HG02943 (cell line): ENCODE results near the gene MUC3A.
"Not testable (repeated sequence)": the region's sequence is repeated elsewhere in the genome, so short reads cannot be mapped to it uniquely, and the experiment has no call there.

ENCODE experiments used
- ATAC-seq: cut with Tn5 transposase; IDR thresholded peaks from one replicate; pipeline ENCODE4 v1.9.1; 2021; ENCODE audit warnings: mild to moderate bottlenecking, low read depth, moderate library complexity; ENCODE audit not compliant: unreplicated experiment

Gene MUC3A

DNA sequence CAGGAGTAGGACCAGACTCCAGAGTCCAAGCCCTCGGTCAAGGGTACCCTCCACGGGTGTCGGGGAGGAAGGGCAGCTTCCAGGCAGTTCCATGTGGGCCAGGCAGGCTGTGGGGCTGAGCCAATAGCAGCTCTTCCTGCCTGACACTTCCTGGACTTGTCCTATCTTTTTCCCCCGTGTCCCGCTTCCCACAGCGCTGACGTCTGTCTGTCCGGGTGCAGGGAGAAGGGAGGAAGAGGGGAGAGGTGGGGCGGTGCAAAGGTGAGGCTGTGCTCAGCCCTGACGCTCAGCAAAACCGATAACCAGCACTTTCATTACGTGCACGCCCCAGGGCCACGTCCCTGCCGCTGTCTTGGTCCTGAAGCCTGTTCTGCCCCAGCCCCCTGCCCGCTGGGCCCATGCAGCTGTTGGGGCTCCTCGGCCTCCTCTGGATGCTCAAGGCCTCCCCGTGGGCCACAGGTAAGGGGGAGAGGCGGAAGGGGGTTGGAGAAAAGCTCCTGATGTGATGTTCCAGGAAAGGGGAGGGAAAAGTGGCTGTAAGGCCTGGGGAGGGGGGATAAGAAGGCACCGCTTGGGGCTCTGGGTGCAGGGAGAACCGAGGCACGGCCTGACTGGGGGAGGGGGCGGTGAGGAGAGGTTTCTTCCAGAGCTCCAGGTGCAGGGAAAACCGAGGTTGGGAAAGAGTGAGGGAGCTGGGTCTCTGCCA lies at the start of gene MUC3A:
MUC3A (plus strand) TSS at position 308 of the 706 bp plus-strand sequence; CDS start at position 399, 91 bp downstream.
- no peak for ATAC-seq

GRCh38 chr7:100900978-100901377 lies 48.4 kb upstream of the MUC3A start:
- no peak for ATAC-seq

- ATAC-seq, result no peak
These were observed 47.4 kb upstream of the MUC3A start for GRCh38 chr7:100901921-100902332.

GRCh38 chr7:100902638-100903037 lies 46.7 kb upstream of the MUC3A start:
- ATAC-seq, result no peak

DNA sequence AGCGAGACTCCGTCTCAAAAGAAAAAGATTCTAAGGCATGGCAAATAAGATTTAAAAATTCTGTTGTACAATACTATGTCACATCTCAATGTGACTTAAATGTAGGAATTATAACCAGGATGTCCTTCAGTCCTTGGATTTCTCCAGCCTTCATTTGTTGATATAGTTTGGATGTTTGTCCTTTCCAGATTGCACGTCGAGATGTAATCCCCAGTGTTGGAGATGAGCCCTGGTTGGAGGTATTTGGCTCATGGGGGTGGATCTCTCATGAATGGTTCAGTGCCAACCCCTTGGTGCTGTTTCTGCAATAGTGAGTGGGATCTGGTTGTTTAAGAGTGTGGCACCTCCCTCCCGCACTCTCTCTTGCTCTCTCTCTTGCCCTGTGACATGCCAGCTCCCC lies 40.8 kb upstream of the MUC3A start:
- no peak for ATAC-seq

DNA sequence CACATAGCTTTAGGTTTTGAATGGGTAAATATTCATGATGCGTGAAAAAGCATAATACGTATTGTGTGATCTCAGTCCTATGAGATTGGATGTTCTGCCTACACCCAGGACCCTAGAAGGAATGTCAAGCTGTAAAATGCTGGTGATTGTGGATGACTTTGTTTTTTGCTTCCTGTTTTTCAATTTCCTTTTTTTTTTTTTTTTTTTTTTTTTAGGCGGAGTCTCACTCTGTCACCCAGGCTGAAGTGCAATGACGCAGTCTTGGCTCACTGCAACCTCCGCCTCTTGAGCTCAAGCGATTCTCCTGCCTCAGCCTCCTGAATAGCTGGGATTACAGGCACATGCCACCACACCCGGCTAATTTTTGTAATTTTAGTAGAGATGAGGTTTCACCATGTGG lies 38.9 kb upstream of the MUC3A start:
- ATAC-seq, result not testable (repeated sequence)

DNA sequence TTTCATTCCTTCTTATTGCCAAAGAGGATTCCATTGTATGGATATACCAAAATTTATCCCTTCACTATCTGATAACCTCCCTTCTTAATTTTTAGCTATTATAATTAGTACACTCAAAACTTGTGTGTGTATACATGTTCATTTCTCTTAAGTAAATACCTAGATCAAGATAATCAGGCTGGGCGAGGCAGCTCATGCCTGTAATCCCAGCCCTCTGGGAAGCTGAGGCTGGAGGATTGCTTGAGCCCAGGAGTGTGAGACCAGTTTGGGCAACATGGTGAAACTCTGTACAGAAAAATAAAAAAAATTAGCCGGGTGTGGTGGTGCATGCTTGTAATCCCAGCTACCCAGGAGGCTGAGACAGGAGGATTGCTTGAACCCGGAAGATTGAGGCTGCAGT lies 37.9 kb upstream of the MUC3A start:
- no peak for ATAC-seq

GRCh38 chr7:100914208-100914878 lies 35.0 kb upstream of the MUC3A start:
- ATAC-seq, result no peak

DNA sequence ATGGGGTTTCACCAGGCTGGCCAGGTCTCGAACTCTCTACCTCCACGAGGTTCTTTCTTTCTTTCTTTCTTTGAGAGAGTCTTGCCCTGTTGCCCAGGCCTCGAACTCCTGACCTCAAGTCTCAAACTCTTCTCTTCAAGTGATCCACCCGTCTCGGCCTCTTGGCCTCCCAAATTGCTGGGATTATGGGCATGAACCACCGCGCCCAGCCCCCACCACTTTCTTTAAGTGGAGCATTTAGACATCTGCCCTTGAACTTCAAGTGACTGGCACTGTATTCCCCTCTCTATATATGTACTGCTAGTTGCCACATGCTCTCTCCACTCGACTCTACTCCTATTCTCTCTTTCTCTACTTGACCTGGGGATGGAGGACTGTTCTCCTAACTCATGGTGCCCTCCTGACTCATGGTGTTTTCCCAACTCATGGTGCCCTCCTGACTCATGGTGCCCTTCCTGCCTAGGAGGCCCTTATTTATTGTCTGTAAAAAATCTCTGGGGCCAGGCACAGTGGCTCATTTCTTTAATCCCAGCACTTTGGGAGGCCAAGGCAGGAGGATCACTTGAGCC lies 34.4 kb upstream of the MUC3A start:
- ATAC-seq, result no peak

GRCh38 chr7:100919335-100919734 lies 30.0 kb upstream of the MUC3A start:
- not testable (repeated sequence) for ATAC-seq

DNA sequence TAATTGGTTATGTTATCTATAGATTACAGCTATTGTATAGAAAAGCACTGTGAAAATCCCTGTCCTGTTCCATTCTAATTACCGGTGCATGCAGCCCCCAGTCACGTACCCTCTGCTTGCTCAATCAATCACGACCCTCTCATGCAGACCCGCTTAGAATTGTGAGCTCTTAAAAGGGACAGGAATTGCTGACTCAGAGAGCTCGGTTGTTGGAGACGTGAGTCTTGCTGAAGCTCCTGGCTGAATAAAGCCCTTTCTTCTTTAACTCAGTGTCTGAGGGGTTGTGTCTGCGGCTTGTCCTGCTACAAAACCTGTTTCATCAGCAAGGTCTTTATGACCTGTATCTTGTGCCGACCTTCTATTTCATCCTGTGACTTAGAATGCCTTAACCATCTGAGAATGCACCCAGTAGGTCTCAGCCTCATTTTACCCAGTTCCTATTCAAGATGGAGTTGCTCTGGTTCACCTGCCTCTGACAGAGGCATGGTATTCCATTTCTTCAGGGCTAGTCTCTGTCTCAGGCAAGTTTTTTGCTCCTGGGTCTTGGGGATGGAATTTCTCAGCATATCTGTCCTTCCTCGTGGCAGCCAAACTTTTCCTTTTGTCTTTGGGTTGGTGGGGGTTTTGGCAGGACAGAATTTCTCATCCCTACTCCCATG lies 29.4 kb upstream of the MUC3A start:
- not testable (repeated sequence) for ATAC-seq

DNA sequence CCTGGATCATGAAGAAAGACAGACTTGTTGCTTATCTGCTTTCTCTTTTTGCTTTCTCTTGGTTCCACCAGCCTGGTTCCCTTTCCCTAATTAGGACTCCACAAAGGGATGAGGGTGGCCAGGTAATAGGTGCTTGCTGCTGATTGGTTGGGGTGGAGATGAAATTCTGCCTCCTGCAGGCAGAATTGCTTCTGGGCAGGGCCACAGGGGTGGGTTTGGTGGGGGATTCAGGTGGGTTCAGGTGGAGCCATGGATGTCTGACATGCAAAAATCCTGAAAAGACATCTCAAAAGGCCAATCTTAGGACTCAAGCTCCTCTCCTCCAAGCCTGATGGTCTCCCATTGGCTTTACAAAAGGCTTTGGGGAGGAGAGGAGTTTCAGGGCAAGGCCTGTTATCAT lies 28.3 kb upstream of the MUC3A start:
- ATAC-seq, result no peak

- not testable (repeated sequence) for ATAC-seq
These were observed 25.7 kb upstream of the MUC3A start for GRCh38 chr7:100923616-100924015.

DNA sequence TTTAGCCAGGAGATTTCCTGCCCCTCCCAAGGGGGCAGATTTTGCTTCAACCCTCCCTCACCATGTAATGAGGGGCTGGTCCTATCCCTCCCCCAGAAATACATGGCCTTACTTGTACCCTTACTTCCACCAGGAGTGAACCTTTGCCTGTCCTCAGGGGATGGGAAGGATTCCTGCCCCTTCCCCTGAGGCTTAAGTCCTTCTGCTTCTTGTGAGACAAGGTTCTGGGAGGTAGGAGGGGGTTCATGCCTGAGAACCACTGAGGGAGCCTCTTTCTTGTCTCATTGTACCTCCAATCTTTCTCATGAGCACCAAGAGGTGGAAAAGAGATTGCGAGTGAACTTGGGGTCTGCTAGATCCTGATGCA lies 19.5 kb upstream of the MUC3A start:
- no peak for ATAC-seq

DNA sequence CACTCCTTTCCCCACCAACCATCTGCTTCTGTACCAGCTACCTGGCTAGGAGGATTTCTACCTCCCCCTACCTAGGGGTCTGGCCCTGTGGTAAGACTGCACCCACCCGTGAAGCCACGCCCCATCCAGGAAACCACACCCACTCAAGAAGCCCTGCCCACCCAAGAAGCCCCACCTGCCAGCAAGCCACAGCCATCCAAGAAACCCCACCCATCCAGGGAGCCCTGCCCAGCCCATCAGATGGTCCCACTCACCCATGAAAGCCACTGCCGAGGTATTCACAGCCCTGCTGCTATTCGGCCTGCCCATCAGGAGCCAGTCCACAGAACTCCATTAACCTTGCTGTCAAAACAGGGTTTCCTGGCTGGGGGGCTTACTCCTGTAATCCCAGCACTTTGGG lies 15.6 kb upstream of the MUC3A start:
- no peak for ATAC-seq

DNA sequence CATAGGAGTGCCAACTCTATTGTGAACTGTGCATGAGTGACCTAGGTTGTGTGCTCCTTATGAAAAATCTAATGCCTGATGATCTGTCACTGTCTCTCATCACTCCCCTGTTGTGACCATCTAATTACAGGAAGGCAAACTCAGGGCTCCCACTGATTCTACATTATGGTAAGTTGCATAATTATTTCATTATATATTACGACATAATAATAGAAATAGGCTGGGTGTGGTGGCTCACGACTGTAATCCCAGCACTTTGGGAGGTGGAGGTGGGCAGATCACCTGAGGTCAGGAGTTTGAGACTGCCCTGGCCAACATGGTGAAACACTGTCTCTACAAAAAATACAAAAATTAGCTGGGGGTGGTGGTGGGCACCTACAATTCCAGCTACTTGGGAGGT lies 14.0 kb upstream of the MUC3A start:
- not testable (repeated sequence) for ATAC-seq

DNA sequence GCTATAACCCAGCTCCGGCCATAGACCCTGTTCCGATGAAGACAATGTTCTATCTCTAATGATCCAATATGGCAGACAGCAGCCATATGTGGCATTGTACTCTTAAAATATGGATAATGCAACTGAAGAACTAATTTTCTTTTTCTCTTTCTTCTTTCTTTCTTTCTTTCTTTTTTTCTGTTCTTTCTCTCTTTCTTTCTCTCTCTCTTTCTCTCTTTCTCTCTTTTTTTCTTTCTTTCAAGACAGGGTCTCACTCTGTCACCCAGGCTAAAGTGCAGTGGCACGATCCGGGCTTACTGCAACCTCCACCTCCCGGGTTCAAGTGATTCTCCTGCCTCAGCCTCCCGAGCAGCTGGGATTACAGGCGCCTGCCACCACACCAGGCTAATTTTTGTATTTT lies 13.2 kb upstream of the MUC3A start:
- not testable (repeated sequence) for ATAC-seq

- no peak for ATAC-seq
These were observed 7.1 kb upstream of the MUC3A start for GRCh38 chr7:100942045-100942774.

- ATAC-seq, result no peak
These were observed 5.6 kb upstream of the MUC3A start for GRCh38 chr7:100943693-100944092.

- no peak for ATAC-seq
These were observed 5.2 kb upstream of the MUC3A start for GRCh38 chr7:100944138-100944537.

DNA sequence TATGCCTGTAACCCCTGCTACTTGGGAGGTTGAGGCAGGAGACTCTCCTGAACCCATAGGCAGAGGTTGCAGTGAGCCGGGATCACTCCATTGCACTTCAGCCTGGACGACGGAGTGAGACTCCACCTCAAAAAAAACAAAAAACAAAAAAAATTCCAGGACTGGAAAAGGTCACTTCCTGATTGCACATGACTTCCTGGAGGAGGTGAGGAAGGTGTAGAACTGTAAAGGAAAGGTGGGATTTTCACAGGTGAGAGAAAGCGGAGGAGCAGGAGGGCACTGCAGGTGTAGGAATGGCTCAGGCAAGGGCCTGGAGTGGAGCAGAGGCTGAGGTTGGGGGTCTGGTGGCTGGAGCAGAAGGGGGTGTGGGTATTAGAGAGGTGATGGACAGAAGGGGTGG lies 3.2 kb upstream of the MUC3A start:
- ATAC-seq, result no peak
